ENCODE data around the gene NFIA.

GRCh38 chr1:61208831-61209230, 126.5 kb downstream of the NFIA start:
- no peak for TF ChIP-seq CTCF (IDR thresholded peaks at IDR 0.05)
- TF ChIP-seq POLR2A (IDR thresholded peaks at IDR 0.05), result no peak
